HEK293 (cell line): Measurements from ENCODE around the gene CAMK2D.
A peak's percentile ranks its signal among the peaks of the same experiment; 100 is the strongest.

Source experiments
- GFI1B ChIP-seq: fragments of 450-650 bp; formaldehyde crosslinking; IDR thresholded peaks from 2 replicates; pipeline ENCODE4 v1.5.1; 2016; ENCODE audit warnings: missing biosample characterization, missing genetic modification characterization
- HOXA7 ChIP-seq: sonication (generic); formaldehyde crosslinking; IDR thresholded peaks from 2 replicates; pipeline ENCODE4 v1.8.1; 2022; ENCODE audit warnings: missing genetic modification reagents, borderline replicate concordance
- KLF10 ChIP-seq: fragments of 450-650 bp; IDR thresholded peaks from 2 replicates; pipeline ENCODE4 v1.5.1; 2018; ENCODE audit warnings: missing biosample characterization, mild to moderate bottlenecking, missing genetic modification characterization
- KLF16 ChIP-seq: fragments of 450-650 bp; formaldehyde crosslinking; IDR thresholded peaks from 2 replicates; pipeline ENCODE4 v1.5.1; 2017; ENCODE audit warnings: missing biosample characterization, missing genetic modification characterization
- OSR2 ChIP-seq: fragments of 450-650 bp; formaldehyde crosslinking; IDR thresholded peaks from 2 replicates; pipeline ENCODE4 v1.5.1; 2016; ENCODE audit warnings: missing biosample characterization, missing genetic modification characterization
- SP7 ChIP-seq: fragments of 450-650 bp; formaldehyde crosslinking; IDR thresholded peaks from 2 replicates; pipeline ENCODE4 v1.5.1; 2016; ENCODE audit warnings: missing biosample characterization, missing genetic modification characterization
- TCF7L2 ChIP-seq: IDR thresholded peaks from 2 replicates; pipeline ENCODE4 v1.6.1; 2011; ENCODE audit warnings: low read depth, mild to moderate bottlenecking, inconsistent platforms, low read length, moderate library complexity, borderline replicate concordance
- ZBTB26 ChIP-seq: fragments of 450-650 bp; formaldehyde crosslinking; optimal IDR thresholded peaks from 2 replicates; pipeline ENCODE3; 2016; ENCODE audit warnings: missing biosample characterization, mild to moderate bottlenecking, missing genetic modification characterization
- ZNF157 ChIP-seq: fragments of 450-650 bp; formaldehyde crosslinking; IDR thresholded peaks from 2 replicates; pipeline ENCODE4 v1.5.1; 2016; ENCODE audit warnings: missing biosample characterization, missing genetic modification characterization
- ZNF19 ChIP-seq: fragments of 450-650 bp; formaldehyde crosslinking; IDR thresholded peaks from 2 replicates; pipeline ENCODE4; 2016; ENCODE audit warnings: missing biosample characterization, missing genetic modification characterization, low read depth
- ZNF2 ChIP-seq: fragments of 450-650 bp; formaldehyde crosslinking; IDR thresholded peaks from 2 replicates; pipeline ENCODE4 v1.5.1; 2016; ENCODE audit warnings: missing biosample characterization, missing genetic modification characterization
- ZNF24 ChIP-seq: fragments of 450-650 bp; formaldehyde crosslinking; IDR thresholded peaks from 2 replicates; pipeline ENCODE4 v1.5.1; 2016; ENCODE audit warnings: missing biosample characterization, missing genetic modification characterization
- ZNF311 ChIP-seq: fragments of 450-650 bp; formaldehyde crosslinking; IDR thresholded peaks from 2 replicates; pipeline ENCODE4 v1.5.1; 2017; ENCODE audit warnings: missing biosample characterization, missing genetic modification characterization, borderline replicate concordance
- ZNF324 ChIP-seq: fragments of 450-650 bp; formaldehyde crosslinking; IDR thresholded peaks from 2 replicates; pipeline ENCODE4 v1.5.1; 2016; ENCODE audit warnings: missing biosample characterization, missing genetic modification characterization
- ZNF354C ChIP-seq: fragments of 450-650 bp; formaldehyde crosslinking; IDR thresholded peaks from 2 replicates; pipeline ENCODE4 v1.5.1; 2016; ENCODE audit warnings: missing biosample characterization, missing genetic modification characterization, low read depth, borderline replicate concordance
- ZNF416 ChIP-seq: fragments of 450-650 bp; formaldehyde crosslinking; IDR thresholded peaks from 2 replicates; pipeline ENCODE4 v1.5.1; 2016; ENCODE audit warnings: missing biosample characterization, missing genetic modification characterization
- ZNF555 ChIP-seq: fragments of 450-650 bp; formaldehyde crosslinking; conservative IDR thresholded peaks from 2 replicates; pipeline ENCODE4 v1.5.1; 2017; ENCODE audit warnings: missing biosample characterization, mild to moderate bottlenecking, missing genetic modification characterization, inconsistent platforms
- ZNF558 ChIP-seq: fragments of 450-650 bp; formaldehyde crosslinking; IDR thresholded peaks from 2 replicates; pipeline ENCODE4 v1.5.1; 2016; ENCODE audit warnings: missing biosample characterization, missing genetic modification characterization
- ZNF561 ChIP-seq: fragments of 450-650 bp; IDR thresholded peaks from 2 replicates; pipeline ENCODE4 v1.5.1; 2018; ENCODE audit warnings: missing biosample characterization, missing genetic modification characterization, borderline replicate concordance
- ZNF626 ChIP-seq: fragments of 450-650 bp; sonication (Bioruptor Pico); formaldehyde crosslinking; IDR thresholded peaks from 2 replicates; pipeline ENCODE4 v1.5.1; 2018; ENCODE audit warnings: missing biosample characterization, missing genetic modification characterization, inconsistent platforms
- ZNF660 ChIP-seq: fragments of 450-650 bp; IDR thresholded peaks from 2 replicates; pipeline ENCODE4 v1.5.1; 2018; ENCODE audit warnings: missing biosample characterization, mild to moderate bottlenecking, missing genetic modification characterization
- ZNF664 ChIP-seq: fragments of 450-650 bp; formaldehyde crosslinking; IDR thresholded peaks from 2 replicates; pipeline ENCODE4 v1.5.1; 2016; ENCODE audit warnings: missing biosample characterization, missing genetic modification characterization
- ZNF670 ChIP-seq: fragments of 450-650 bp; formaldehyde crosslinking; IDR thresholded peaks from 2 replicates; pipeline ENCODE4 v1.5.1; 2016; ENCODE audit warnings: missing biosample characterization, missing genetic modification characterization, low read depth
- ZNF677 ChIP-seq: fragments of 450-650 bp; IDR thresholded peaks from 2 replicates; pipeline ENCODE4 v1.5.0; 2018; ENCODE audit warnings: missing biosample characterization, mild to moderate bottlenecking, missing genetic modification characterization, moderate library complexity
- ZNF768 ChIP-seq: fragments of 450-650 bp; formaldehyde crosslinking; IDR thresholded peaks from 2 replicates; pipeline ENCODE4 v1.5.1; 2018; ENCODE audit warnings: missing biosample characterization, mild to moderate bottlenecking, missing genetic modification characterization
- ZNF791 ChIP-seq: fragments of 450-650 bp; formaldehyde crosslinking; IDR thresholded peaks from 2 replicates; pipeline ENCODE4 v1.5.1; 2016; ENCODE audit warnings: missing biosample characterization, missing genetic modification characterization
- ZNF830 ChIP-seq: fragments of 450-650 bp; IDR thresholded peaks from 2 replicates; pipeline ENCODE4 v1.5.0; 2018; ENCODE audit warnings: missing biosample characterization, missing genetic modification characterization, low read depth, mild to moderate bottlenecking, moderate library complexity
- TF ChIP-seq, protein P1 (sequence below): fragments of 450-650 bp; formaldehyde crosslinking; IDR thresholded peaks from 2 replicates; pipeline ENCODE4 v1.5.1; 2016; ENCODE audit warnings: missing biosample characterization, missing genetic modification characterization
- TF ChIP-seq, protein P2 (sequence below): fragments of 450-650 bp; formaldehyde crosslinking; IDR thresholded peaks from 2 replicates; pipeline ENCODE4 v1.5.1; 2016; ENCODE audit warnings: missing biosample characterization, missing genetic modification characterization
- TF ChIP-seq, protein P3 (sequence below): fragments of 450-650 bp; formaldehyde crosslinking; IDR thresholded peaks from 2 replicates; pipeline ENCODE4 v1.5.1; 2016; ENCODE audit warnings: missing biosample characterization, missing genetic modification characterization
- TF ChIP-seq, protein P4 (sequence below): IDR thresholded peaks from 2 replicates; pipeline ENCODE4 v1.6.1; 2011; ENCODE audit warnings: mild to moderate bottlenecking, low read depth, low read length, borderline replicate concordance

Gene CAMK2D

GRCh38 chr4:113695328-113696169 is 66.0 kb downstream of the CAMK2D start (continued):
- TF ChIP-seq HOXA7 (CRISPR knock-in tag): no peak
- TF ChIP-seq, protein P1, sequence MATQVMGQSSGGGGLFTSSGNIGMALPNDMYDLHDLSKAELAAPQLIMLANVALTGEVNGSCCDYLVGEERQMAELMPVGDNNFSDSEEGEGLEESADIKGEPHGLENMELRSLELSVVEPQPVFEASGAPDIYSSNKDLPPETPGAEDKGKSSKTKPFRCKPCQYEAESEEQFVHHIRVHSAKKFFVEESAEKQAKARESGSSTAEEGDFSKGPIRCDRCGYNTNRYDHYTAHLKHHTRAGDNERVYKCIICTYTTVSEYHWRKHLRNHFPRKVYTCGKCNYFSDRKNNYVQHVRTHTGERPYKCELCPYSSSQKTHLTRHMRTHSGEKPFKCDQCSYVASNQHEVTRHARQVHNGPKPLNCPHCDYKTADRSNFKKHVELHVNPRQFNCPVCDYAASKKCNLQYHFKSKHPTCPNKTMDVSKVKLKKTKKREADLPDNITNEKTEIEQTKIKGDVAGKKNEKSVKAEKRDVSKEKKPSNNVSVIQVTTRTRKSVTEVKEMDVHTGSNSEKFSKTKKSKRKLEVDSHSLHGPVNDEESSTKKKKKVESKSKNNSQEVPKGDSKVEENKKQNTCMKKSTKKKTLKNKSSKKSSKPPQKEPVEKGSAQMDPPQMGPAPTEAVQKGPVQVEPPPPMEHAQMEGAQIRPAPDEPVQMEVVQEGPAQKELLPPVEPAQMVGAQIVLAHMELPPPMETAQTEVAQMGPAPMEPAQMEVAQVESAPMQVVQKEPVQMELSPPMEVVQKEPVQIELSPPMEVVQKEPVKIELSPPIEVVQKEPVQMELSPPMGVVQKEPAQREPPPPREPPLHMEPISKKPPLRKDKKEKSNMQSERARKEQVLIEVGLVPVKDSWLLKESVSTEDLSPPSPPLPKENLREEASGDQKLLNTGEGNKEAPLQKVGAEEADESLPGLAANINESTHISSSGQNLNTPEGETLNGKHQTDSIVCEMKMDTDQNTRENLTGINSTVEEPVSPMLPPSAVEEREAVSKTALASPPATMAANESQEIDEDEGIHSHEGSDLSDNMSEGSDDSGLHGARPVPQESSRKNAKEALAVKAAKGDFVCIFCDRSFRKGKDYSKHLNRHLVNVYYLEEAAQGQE (tag by site-specific recombination): no peak
- TF ChIP-seq, protein P2, sequence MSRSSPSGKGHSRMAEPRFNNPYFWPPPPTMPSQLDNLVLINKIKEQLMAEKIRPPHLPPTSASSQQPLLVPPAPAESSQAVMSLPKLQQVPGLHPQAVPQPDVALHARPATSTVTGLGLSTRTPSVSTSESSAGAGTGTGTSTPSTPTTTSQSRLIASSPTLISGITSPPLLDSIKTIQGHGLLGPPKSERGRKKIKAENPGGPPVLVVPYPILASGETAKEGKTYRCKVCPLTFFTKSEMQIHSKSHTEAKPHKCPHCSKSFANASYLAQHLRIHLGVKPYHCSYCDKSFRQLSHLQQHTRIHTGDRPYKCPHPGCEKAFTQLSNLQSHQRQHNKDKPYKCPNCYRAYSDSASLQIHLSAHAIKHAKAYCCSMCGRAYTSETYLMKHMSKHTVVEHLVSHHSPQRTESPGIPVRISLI: no peak
- TF ChIP-seq ZNF660 (tag by site-specific recombination): no peak
- TF ChIP-seq ZNF626: no peak
- TF ChIP-seq ZNF354C (tag by site-specific recombination): no peak
- TF ChIP-seq ZNF2: no peak
- TF ChIP-seq KLF10: 0 out of 2 replicates have a peak, but pooled peaks have one; percentile 25
- no peak for TF ChIP-seq KLF16
- TF ChIP-seq, protein P3, sequence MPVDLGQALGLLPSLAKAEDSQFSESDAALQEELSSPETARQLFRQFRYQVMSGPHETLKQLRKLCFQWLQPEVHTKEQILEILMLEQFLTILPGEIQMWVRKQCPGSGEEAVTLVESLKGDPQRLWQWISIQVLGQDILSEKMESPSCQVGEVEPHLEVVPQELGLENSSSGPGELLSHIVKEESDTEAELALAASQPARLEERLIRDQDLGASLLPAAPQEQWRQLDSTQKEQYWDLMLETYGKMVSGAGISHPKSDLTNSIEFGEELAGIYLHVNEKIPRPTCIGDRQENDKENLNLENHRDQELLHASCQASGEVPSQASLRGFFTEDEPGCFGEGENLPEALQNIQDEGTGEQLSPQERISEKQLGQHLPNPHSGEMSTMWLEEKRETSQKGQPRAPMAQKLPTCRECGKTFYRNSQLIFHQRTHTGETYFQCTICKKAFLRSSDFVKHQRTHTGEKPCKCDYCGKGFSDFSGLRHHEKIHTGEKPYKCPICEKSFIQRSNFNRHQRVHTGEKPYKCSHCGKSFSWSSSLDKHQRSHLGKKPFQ (tag by site-specific recombination): peak; percentile 92
- TF ChIP-seq ZNF791 (tag by site-specific recombination): no peak
- TF ChIP-seq, protein P4, sequence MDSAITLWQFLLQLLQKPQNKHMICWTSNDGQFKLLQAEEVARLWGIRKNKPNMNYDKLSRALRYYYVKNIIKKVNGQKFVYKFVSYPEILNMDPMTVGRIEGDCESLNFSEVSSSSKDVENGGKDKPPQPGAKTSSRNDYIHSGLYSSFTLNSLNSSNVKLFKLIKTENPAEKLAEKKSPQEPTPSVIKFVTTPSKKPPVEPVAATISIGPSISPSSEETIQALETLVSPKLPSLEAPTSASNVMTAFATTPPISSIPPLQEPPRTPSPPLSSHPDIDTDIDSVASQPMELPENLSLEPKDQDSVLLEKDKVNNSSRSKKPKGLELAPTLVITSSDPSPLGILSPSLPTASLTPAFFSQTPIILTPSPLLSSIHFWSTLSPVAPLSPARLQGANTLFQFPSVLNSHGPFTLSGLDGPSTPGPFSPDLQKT: no peak
- TF ChIP-seq TCF7L2: no peak
- no peak for TF ChIP-seq ZNF24 (tag by site-specific recombination)
- no peak for TF ChIP-seq ZNF416 (tag by site-specific recombination)
- no peak for TF ChIP-seq ZNF830 (tag by site-specific recombination)
- TF ChIP-seq ZNF555: no peak
- no peak for TF ChIP-seq ZBTB26
- peak; percentile 76 for TF ChIP-seq OSR2
- TF ChIP-seq ZNF670 (tag by site-specific recombination): no peak
- TF ChIP-seq ZNF19: no peak
- TF ChIP-seq ZNF768 (tag by site-specific recombination): no peak
- peak; percentile 60 for TF ChIP-seq ZNF664 (tag by site-specific recombination)
- no peak for TF ChIP-seq ZNF311
- no peak for TF ChIP-seq ZNF324
- TF ChIP-seq SP7 (tag by site-specific recombination): peak; percentile 82
- TF ChIP-seq ZNF157: no peak
- TF ChIP-seq ZNF561: no peak
- no peak for TF ChIP-seq GFI1B
- no peak for TF ChIP-seq ZNF677 (tag by site-specific recombination)
- no peak for TF ChIP-seq ZNF558 (tag by site-specific recombination)
